Testis (tissue), 2 donors: ENCODE data around the gene JAM3.

Experiments
- CTCF ChIP-seq, 3 experiments: fragments of 450-650 bp in 2 of 3; fragments of 200-600 bp in 1 of 3; sonication (generic) in 1 of 3; IDR thresholded peaks; one replicate each; pipeline ENCODE4 v1.5.1; 2016 to 2019; ENCODE audit warnings: antibody characterized with exemption in 3 of 3, mild to moderate bottlenecking in 2 of 3, moderate library complexity in 1 of 3
- POLR2A ChIP-seq: fragments of 450-650 bp; IDR thresholded peaks from one replicate; pipeline ENCODE4 v1.6.1; 2017; ENCODE audit warnings: antibody characterized with exemption, mild to moderate bottlenecking, moderate library complexity

GRCh38 chr11:134063991-134064747 lies 4.7 kb upstream of the JAM3 start:
- TF ChIP-seq CTCF (IDR thresholded peaks at IDR 0.05) (no peak), POLR2A (no peak)
